Measurements from ENCODE around the gene EGFR.

Gene EGFR

DNA sequence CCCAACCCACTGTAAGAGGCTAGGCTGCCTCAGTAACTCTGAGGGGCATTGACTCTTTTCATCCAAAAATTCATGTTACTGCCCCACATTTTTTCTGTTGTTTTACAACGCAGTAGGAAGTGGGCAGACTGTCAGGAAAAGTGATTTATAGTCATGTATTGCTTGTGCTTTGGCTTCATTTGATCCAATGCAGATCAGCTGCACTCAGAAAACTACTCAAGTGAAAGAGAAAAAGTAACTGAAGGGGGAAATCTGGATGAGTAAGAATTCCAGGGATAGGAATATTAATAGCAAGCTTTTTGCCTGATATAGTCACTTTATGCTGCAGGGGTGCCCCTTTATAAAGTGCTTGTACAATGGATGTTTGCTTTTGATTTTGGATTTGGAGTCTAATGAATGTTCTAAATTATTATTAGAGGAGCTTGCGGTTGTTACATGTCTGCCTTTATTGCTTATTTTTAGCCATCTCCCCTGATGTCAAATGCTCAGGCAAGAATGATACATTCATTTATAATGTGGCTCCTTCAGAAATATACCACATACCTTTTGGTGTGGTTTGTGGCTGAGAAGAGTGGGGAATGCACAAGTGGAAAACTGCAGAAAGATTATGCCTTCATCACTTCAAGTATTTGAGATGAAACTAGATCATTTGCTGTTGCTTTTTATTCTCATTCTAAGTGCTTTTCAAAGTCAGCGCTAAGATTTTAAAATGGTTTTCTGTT is 86.1 kb downstream of the EGFR start:
- TF ChIP-seq TAF1 (IDR thresholded peaks at IDR 0.05; ENCODE audit: borderline replicate concordance, insufficient read depth, low read length) (no peak), FOXP2 (optimal IDR thresholded peaks at IDR 0.05; ENCODE audit: borderline replicate concordance, extremely low read depth, extremely low read length, insufficient read depth) (no peak), POLR2AphosphoS5 (IDR thresholded peaks at IDR 0.05; ENCODE audit: low read depth, low read length) (no peak)
- TF ChIP-seq, protein P1, sequence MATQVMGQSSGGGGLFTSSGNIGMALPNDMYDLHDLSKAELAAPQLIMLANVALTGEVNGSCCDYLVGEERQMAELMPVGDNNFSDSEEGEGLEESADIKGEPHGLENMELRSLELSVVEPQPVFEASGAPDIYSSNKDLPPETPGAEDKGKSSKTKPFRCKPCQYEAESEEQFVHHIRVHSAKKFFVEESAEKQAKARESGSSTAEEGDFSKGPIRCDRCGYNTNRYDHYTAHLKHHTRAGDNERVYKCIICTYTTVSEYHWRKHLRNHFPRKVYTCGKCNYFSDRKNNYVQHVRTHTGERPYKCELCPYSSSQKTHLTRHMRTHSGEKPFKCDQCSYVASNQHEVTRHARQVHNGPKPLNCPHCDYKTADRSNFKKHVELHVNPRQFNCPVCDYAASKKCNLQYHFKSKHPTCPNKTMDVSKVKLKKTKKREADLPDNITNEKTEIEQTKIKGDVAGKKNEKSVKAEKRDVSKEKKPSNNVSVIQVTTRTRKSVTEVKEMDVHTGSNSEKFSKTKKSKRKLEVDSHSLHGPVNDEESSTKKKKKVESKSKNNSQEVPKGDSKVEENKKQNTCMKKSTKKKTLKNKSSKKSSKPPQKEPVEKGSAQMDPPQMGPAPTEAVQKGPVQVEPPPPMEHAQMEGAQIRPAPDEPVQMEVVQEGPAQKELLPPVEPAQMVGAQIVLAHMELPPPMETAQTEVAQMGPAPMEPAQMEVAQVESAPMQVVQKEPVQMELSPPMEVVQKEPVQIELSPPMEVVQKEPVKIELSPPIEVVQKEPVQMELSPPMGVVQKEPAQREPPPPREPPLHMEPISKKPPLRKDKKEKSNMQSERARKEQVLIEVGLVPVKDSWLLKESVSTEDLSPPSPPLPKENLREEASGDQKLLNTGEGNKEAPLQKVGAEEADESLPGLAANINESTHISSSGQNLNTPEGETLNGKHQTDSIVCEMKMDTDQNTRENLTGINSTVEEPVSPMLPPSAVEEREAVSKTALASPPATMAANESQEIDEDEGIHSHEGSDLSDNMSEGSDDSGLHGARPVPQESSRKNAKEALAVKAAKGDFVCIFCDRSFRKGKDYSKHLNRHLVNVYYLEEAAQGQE (IDR thresholded peaks at IDR 0.05; ENCODE audit: insufficient read depth in 1 of 2, low read depth in 2 of 2, low read length in 2 of 2), result no peak

DNA sequence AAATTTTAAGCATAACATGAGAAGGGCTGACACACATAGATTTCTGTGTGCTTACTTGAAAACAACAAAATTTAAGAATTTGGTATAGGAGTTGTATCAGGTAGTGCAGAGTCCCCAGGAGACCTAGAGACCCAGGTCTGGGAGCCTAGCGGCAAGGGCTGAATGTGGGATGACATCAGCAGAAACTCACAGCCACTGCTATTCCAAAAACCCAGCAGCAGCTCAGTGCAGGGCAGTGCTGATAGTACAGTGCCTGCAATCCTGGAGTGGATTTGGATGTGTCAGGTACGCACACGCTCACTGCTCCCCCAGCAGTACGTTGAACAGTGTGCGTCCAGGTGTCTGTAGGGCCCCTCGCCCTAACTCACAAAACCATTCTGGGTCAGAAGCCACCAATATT is 87.1 kb downstream of the EGFR start:
- TF ChIP-seq POLR2AphosphoS5 (IDR thresholded peaks at IDR 0.05; ENCODE audit: low read depth, low read length) (no peak), TAF1 (IDR thresholded peaks at IDR 0.05; ENCODE audit: borderline replicate concordance, insufficient read depth, low read length) (no peak), FOXP2 (optimal IDR thresholded peaks at IDR 0.05; ENCODE audit: borderline replicate concordance, extremely low read depth, extremely low read length, insufficient read depth) (no peak), SIN3A (IDR thresholded peaks at IDR 0.05; ENCODE audit: borderline replicate concordance, insufficient read depth, low read length) (no peak)
- TF ChIP-seq, protein P1 (IDR thresholded peaks at IDR 0.05; ENCODE audit: insufficient read depth in 1 of 2, low read depth in 2 of 2, low read length in 2 of 2), result no peak

DNA sequence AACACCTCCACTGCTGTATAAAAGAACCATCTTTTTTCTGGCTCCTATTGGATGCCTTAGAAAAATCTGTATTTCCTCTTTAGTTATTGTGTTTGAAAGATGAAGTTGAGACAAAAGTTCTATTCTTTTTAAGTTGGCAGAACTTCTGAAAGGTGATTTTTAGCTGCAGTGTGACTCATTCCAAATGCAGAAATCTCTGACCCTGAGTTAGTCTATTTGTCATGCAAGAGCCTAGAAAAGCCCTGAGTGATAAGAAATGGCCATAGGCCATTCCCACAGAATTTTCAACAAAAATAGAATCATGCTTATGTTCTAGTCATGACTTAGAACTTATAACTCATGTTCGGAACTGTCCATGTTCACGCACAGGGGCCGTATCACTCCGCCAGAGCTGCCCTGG is 89.1 kb downstream of the EGFR start:
- no peak for TF ChIP-seq POLR2AphosphoS5 (IDR thresholded peaks at IDR 0.05; ENCODE audit: low read depth, low read length)
- TF ChIP-seq, protein P1 (IDR thresholded peaks at IDR 0.05; ENCODE audit: insufficient read depth in 1 of 2, low read depth in 2 of 2, low read length in 2 of 2), result no peak
- TF ChIP-seq FOXP2 (optimal IDR thresholded peaks at IDR 0.05; ENCODE audit: borderline replicate concordance, extremely low read depth, extremely low read length, insufficient read depth), result no peak
- TF ChIP-seq SIN3A (IDR thresholded peaks at IDR 0.05; ENCODE audit: borderline replicate concordance, insufficient read depth, low read length), result no peak
- TF ChIP-seq TAF1 (IDR thresholded peaks at IDR 0.05; ENCODE audit: borderline replicate concordance, insufficient read depth, low read length), result no peak

DNA sequence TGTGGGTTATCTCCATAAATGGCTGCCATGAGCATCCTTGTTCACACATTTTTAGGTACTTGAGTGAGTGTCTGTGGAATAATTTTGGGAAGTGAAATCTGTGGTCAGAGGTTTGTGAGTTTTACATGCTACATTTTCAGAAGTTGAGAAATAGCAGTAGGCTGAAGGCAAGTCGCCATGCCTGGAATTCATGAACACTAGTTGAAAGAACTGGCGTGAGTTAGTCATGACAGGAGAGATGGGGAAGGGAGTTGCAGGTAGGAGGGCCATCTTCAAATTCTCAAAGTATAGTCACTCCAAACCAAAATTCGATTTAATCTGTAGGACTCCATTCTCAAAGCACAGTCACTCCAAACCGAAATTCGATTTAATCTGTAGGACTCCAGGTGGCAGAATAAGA is 89.6 kb downstream of the EGFR start:
- TF ChIP-seq TAF1 (IDR thresholded peaks at IDR 0.05; ENCODE audit: borderline replicate concordance, insufficient read depth, low read length) (no peak), SIN3A (IDR thresholded peaks at IDR 0.05; ENCODE audit: borderline replicate concordance, insufficient read depth, low read length) (no peak), FOXP2 (optimal IDR thresholded peaks at IDR 0.05; ENCODE audit: borderline replicate concordance, extremely low read depth, extremely low read length, insufficient read depth) (no peak), POLR2AphosphoS5 (IDR thresholded peaks at IDR 0.05; ENCODE audit: low read depth, low read length) (no peak)
- TF ChIP-seq, protein P1 (IDR thresholded peaks at IDR 0.05; ENCODE audit: insufficient read depth in 1 of 2, low read depth in 2 of 2, low read length in 2 of 2), result no peak

Data from PFSK-1 (cell line).